Muscle of arm (tissue), 14 donors: ENCODE data around the gene FRMD1. TPM values are rescaled to one million over a fixed set of nuclear protein-coding genes. Genes with fewer than 3 reads are reported as not detected.

Experiments
- DNase-seq: peaks from one replicate; pipeline ENCODE4 v3.0.0-alpha.2; 2013
- long read RNA-seq, 11 donors: transcript quantifications; one replicate each; lab custom pipeline, GENCODE V29; 2026
- polyA plus RNA-seq, 12 donors: library from polyadenylated mRNA; unstranded; fragments of 120-200 nt; gene quantifications; one replicate each; pipeline ENCODE4 v1.2.1, GENCODE V29; 2013; ENCODE audit not compliant: insufficient read length in 12 of 12

Gene FRMD1
- 1 to 10 TPM in 1 of 12 donors, under 1 TPM in 10, not detected in 1; 0.10 to 7.7 (median 0.42) TPM for polyA plus RNA-seq
- long read RNA-seq, donor 1, partial matches to known transcripts, result 0 of 1 reads
- long read RNA-seq, donor 1, other reads (novel, unspliced or antisense), result 0 of 1 reads
- long read RNA-seq, donor 2, result 0 reads
- long read RNA-seq, donor 3, result 0 reads
- long read RNA-seq, donor 4, result 0 reads
- long read RNA-seq, donor 5, result 0 reads
- long read RNA-seq, donor 6, result 0 reads
- long read RNA-seq, donor 7, result 0 reads
- long read RNA-seq, donor 8, result 0 reads
- long read RNA-seq, donor 9, result 0 reads
- long read RNA-seq, donor 10, result 0 reads
- long read RNA-seq, donor 11, result 0 reads

- no peak for DNase-seq
Observed at GRCh38 chr6:168078943-168079405, at the start of gene FRMD1. FRMD1 (minus strand) TSS chr6:168079212; CDS start chr6:168079094, 118 bp downstream.

- no peak for DNase-seq
Observed at GRCh38 chr6:168128006-168128630, 49.1 kb upstream of the FRMD1 start.

DNA sequence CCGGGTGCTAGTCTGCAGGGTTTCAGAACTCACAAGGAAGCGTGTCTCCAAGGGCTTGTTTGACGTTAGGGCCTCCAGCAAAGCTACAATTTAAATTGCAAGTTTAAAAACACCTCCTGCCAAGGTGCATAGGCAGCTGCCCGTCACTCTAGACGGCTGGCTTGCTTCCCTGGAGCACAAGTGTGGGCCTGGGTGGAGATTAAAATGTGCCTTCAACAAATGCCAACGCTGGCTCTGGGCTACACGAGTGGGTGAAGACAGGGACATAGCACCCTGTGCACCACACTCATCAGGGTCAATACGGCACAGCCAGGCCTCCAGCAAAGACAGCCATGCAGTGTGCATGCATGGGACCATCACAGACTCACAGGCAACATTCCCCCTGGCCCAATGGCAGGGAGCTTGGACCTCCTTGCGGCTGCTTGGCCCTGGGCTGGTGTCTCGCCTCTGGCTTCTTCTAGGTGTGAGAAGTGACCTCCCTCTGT, 48.4 kb upstream of the FRMD1 start:
- no peak for DNase-seq

- no peak for DNase-seq
Observed at GRCh38 chr6:168126566-168127383, 47.8 kb upstream of the FRMD1 start.

GRCh38 chr6:168125429-168126001, 46.5 kb upstream of the FRMD1 start:
- DNase-seq, result no peak

- DNase-seq, result no peak
Observed at GRCh38 chr6:168124921-168125320, 45.9 kb upstream of the FRMD1 start.

DNA sequence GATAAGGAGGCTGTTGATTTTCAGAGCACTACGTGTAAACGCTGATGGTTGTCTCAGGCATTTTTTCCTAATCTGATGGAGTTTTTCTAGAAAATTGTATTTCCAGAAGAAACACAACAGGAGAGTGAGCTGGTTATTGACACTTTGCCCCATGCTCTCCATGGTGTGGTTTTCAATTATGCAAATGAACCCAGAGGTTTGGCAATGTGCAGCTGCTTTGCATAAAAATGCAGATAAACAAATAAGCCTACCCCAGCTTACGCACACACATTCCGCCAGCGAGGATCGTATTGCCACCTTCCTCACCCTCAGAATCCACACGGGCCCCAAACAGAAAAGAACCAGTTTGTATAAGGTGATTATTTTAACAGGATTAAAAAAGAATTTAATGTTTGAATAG, 45.1 kb upstream of the FRMD1 start:
- DNase-seq, result no peak

DNA sequence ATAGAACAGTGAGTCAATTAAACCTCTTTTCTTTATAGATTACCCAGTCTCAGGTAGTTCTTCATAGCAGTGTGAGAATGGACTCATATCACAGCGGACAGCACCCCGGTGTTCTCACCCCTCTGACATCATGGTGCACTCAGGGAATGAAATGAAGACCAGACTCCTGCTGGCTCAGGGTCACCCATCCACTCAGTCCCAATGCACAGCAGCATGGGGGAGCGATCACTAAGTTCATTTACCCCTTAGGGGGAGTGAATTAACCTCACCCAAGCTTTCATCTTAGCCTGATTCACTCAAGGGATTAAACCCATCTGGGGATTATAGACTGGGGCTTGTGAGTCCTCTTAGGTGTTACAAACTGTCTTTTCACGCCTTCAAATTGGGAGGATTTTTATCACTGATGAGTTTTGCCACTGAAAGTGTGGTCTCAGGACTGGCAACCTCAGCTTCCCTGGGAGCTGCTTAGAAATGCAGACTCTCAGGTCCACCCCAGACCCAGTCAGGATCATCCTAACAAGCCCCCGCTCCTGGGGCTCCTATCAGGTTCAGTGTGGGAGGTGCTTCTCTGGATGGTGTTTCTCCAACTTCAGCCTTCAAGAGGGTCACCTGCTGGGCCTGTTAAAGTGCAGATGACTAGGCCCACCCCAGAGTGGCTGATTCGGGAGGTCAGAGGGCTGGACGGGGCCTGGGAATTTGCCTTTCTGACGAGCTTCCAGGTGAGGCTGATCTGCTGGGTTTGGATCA, 44.3 kb upstream of the FRMD1 start:
- no peak for DNase-seq

DNA sequence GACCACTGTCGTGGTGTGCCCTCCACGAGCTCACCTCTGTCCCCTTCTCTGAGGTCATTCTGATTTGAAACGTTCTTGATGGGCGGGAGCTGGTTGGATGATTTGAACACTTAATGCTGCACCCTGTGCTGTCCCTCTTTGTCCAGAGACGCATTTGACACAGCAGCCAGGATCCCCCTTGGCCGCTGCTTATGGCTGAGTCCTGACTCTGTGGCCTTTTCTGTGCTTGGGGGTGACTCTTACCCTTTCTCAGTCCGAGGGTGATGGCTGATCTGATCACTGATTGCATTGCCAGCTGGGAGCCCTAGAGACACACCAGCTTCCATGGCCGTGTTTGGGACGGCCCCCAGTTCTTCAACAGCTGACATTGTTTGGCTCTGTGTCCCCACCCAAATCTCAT, 43.5 kb upstream of the FRMD1 start:
- no peak for DNase-seq

GRCh38 chr6:168122011-168122410, 43.0 kb upstream of the FRMD1 start:
- no peak for DNase-seq

DNA sequence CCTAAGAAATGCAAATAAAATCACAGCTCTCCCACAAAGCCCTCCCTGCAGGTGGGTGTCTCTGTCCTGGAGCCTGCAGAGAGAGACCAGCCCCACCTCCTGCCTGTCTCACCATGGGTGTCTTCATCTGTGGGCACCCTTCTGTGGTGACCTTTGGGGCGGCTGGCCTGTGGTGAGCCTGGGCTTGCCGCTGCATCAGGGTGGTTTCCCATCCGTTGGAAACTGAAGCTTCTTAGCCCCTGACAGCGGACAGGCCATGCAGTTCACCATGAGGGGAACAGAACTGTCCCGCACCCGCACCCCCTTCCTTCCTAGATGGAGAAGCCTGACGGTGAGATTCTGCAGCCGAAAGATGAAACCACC, 42.3 kb upstream of the FRMD1 start:
- no peak for DNase-seq

GRCh38 chr6:168120390-168121302, 41.6 kb upstream of the FRMD1 start:
- DNase-seq, result no peak

- DNase-seq, result no peak
Observed at GRCh38 chr6:168119539-168119938, 40.5 kb upstream of the FRMD1 start.

DNA sequence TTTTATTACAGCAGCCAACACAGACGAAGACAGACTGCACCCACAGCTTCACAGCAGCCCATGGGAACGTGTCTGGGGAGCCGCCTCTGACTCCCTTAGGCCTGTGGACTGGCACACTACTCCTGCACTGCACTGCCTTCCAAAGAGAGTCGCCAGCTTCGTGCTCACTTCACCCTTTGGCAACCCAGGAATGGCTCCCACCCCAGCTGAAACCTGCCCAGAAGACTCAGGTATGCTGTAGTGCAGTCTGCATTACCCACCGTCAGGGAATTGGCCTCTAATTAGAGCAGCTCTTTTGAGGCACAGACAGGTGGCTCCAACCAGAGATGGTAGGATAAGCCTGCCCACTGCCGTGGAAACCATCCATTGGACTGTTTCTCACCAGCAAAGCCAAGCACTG, 39.9 kb upstream of the FRMD1 start:
- DNase-seq, result no peak

- DNase-seq, result no peak
Observed at GRCh38 chr6:168117942-168118341, 38.9 kb upstream of the FRMD1 start.

GRCh38 chr6:168116975-168117899, 38.2 kb upstream of the FRMD1 start:
- DNase-seq, result no peak

DNA sequence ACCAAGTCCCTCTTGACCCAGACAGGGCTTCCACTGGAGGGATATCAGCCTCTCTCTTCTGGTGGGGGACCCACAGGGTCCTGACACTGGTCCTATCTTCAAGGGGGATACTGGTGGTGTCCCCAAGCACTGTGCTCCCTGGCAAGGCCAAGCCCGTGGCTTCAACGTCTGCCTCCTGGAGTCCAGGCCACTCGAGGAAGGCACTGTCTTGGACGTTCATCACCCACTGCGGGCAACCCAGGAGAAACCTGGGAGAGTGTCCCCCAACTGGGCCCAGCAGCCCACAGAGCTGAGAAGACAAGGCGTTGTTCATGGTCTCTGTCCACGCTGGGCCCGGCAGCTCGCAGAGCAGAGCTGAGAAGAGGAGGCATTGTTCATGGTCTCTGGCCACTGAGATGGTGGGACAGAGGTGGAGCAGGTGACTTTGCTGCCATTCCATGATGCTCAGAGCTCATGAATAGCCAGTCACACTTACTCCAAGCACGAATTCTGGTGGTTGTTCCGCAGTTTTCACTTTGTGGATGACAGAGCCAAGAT, 37.5 kb upstream of the FRMD1 start:
- DNase-seq, result no peak

DNA sequence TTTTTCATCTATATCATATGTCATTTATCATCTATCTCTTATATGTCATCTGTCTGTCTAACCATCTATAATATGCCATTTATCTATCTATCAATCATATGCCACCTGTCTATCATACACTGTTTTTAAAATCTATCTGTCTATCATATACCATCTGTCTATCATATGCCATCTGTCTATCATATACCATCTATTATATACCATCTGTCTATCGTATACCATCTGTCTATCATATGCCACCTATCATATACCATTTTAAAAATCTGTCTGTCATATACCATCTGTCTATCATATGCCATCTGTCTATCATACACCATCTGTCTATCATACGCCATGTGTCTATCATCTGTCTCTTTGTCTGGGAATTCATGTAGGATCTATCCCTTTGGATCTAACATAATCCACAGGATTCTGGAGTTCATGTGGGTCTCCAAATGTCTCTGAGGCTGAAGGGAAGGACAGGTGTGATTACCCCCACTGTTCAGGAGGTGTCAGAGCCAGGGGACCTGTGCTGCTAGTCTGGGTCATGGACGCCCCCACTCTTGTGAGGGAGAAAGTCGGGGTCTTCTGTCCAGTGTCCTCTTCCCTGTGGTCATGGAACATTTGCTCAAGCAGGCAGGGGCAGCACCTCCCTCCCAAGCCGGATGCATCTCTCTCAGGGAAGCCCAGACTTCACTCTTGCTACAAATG, 36.9 kb upstream of the FRMD1 start:
- DNase-seq, result no peak
